ENCODE data around the gene LTB4R2. TPM values are rescaled to one million over a fixed set of nuclear protein-coding genes. Genes with fewer than 3 reads are reported as not detected.
A peak's percentile ranks its signal among the peaks of the same experiment; 100 is the strongest.

Gene LTB4R2
- total and polyA plus RNA-seq, 11 donors, result 0.53 to 3.8 (median 1.6) TPM

DNA sequence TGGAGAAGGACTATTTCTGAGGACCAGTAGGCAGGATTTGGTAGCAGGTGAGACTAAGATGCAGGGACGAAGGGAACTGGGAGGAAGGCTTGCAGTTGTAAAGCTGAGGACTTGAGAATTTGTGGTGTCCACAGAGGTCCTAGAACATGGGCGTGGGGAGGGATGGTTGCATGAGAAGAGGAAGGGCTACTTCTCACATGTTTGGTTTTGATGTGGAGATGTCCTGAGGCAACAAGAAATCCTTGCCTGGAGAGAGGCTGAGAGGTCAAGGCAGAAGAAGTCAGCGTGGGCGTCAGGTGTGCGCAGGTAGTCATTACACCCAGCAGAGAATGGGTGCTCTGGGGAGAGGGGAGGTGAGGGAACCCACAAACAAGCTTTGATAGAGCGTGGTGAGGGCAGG is 32.9 kb upstream of the LTB4R2 start:
- no peaks in the 10 kb centered on the region for H3K27me3 ChIP-seq
- no peak for DNase-seq
- no peak for TF ChIP-seq POLR2A (IDR thresholded peaks at IDR 0.05)
- TF ChIP-seq, protein P1, sequence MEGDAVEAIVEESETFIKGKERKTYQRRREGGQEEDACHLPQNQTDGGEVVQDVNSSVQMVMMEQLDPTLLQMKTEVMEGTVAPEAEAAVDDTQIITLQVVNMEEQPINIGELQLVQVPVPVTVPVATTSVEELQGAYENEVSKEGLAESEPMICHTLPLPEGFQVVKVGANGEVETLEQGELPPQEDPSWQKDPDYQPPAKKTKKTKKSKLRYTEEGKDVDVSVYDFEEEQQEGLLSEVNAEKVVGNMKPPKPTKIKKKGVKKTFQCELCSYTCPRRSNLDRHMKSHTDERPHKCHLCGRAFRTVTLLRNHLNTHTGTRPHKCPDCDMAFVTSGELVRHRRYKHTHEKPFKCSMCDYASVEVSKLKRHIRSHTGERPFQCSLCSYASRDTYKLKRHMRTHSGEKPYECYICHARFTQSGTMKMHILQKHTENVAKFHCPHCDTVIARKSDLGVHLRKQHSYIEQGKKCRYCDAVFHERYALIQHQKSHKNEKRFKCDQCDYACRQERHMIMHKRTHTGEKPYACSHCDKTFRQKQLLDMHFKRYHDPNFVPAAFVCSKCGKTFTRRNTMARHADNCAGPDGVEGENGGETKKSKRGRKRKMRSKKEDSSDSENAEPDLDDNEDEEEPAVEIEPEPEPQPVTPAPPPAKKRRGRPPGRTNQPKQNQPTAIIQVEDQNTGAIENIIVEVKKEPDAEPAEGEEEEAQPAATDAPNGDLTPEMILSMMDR (IDR thresholded peaks at IDR 0.05), result no peak
- intact Hi-C loops (cut with DNase I), result no loop called here
- no peak for ATAC-seq
- no peaks in the 10 kb centered on the region for H3K36me3 ChIP-seq
- peaks cover 0 to 93% (median 16%) of the 10 kb centered on the region in 12 donors for H3K4me1 ChIP-seq
- 94 to 96% (median 95%) methylated on average over 6 of the region's 6 CpGs for WGBS, 4 donors
- H3K9me3 ChIP-seq, result no peaks in the 10 kb centered on the region
- no peak overlapping the region for H3K4me3 ChIP-seq
- peak overlapping the region in 1 of 12 donors; percentile 87 for H3K27ac ChIP-seq

DNA sequence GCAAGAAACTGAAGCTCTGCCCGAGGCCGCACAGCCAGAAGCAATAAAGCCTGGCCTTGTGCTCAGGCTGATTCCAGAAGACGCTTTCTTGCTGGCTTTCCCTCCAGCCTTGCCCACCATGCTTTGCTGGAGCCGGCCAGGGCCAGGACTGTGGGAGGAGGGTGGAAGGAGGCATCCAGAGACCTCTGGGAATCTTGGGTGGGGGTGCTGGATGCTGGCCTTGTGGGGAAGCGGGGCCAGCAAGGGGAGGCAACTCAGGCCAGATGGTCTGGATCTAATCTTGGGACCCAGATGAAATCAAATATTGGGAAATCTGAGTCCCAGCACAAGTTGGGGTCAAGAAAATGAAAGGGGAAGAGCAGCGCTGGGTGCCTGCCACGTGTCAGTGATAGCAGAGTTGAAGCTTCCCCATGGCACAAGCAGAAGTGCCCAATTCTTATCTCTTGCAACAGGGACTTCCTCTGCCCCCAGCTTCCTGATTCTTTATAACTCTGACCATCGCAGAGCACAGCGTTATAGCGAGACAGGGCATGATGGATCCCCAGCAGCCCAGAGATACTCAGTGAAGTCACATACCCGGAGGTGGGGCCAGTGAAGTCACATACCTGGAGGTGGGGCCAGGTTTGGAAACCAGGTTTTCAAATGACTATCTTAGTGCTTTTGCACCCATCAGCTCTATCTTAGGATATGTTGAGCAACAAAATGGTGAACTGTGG is 32.2 kb upstream of the LTB4R2 start:
- peak in 2 of 4 donors; percentile 21 to 30 for ATAC-seq
- H3K27ac ChIP-seq, result peak overlapping the region in 2 of 12 donors; percentile 41 to 87

DNA sequence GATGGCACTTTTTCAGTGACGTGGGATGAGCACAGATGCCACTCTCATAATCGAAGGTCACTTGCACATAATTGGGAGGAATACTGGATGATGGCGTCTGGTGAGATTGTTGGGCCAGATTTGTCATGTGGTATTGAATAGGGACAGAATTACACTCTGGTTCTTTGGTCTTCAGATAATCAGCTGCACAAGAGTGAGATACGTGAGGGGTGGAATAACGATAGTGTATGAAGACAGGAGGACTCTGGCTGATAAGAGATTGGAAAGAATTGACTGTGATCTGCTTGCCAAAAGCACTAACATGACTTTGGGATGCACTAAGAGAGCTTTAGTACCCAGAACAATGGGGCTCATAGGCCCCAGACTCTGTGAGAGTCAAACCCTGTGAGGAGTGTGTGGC is 31.5 kb upstream of the LTB4R2 start:
- Histone ChIP-seq H3K27ac (peak overlapping the region in 3 of 12 donors; percentile 72 to 87 (median 76)), H3K4me3 (no peak overlapping the region), H3K27me3 (no peaks in the 10 kb centered on the region), H3K4me1 (peaks cover 0 to 88% (median 15%) of the 10 kb centered on the region in 12 donors), H3K9me3 (no peaks in the 10 kb centered on the region), H3K36me3 (no peaks in the 10 kb centered on the region)
- 63 to 70% (median 68%) methylated on average over 5 of the region's 5 CpGs for WGBS, 4 donors
- intact Hi-C loops (cut with DNase I), result no loop called here
- TF ChIP-seq, protein P1 (IDR thresholded peaks at IDR 0.05), result no peak
- no peak for TF ChIP-seq POLR2A (IDR thresholded peaks at IDR 0.05)
- DNase-seq, result no peak
- no peak for ATAC-seq

More for the DNA sequence above, 32.2 kb upstream of the LTB4R2 start:
- Histone ChIP-seq H3K4me3 (no peak overlapping the region), H3K27me3 (no peaks in the 10 kb centered on the region), H3K4me1 (peaks cover 0 to 93% (median 15%) of the 10 kb centered on the region in 12 donors), H3K36me3 (no peaks in the 10 kb centered on the region), H3K9me3 (no peaks in the 10 kb centered on the region)
- DNase-seq, result peak in 1 of 5 donors; percentile 48
- WGBS, 4 donors, result 79 to 83% (median 81%) methylated on average over 10 to 11 of the region's 11 CpGs
- TF ChIP-seq, protein P1 (IDR thresholded peaks at IDR 0.05), result no peak
- TF ChIP-seq POLR2A (IDR thresholded peaks at IDR 0.05), result no peak
- intact Hi-C loops (cut with DNase I), result no loop called here

DNA sequence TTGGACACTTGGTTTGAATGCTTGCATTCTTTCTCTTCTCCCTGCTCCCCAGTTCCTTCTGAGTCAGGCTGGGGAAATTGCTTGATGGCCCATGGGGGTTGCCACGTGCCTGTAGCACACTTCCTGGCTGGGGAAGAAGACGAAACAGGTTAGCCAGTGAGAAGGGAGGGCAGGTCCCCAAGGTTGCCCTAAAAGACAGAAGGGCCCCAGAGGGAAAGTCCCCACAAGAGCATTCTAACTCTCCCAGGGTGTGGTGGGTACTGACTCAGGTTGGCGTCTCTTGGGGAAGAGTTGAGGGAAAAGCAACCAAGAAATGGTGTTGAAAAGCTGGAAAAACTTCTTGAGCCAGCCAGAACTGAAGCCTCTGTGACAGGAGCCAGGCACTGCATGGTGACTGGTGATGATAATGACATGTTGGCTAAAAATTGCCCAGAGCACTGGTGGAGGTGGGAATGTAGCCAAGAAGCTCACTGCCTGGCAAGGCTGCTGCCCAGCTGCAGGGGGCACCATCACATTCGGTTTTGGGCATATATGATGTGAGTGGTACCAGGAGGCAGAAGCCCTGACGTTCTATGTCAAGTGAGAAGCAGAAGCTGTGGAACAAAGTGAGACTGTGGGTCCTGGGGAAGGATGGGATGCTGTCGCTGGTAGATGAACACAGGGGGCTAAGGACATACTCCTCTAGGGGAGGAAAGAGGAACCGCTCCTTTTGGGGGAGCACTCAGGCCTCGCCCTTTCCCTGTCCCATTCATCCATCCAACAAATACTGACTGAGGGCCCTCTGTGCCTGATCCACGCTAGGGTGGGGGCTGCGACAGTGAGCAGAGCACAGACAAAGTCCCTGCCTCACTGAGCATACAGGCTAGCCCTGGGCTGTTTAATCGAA is 30.4 kb upstream of the LTB4R2 start:
- DNase-seq (peak in 4 of 5 donors; percentile 60 to 81 (median 67)), ATAC-seq (peak; percentile 75 to 86 (median 80))
- Histone ChIP-seq H3K9me3 (no peaks in the 10 kb centered on the region), H3K36me3 (no peaks in the 10 kb centered on the region), H3K4me1 (peaks cover 0 to 77% (median 8%) of the 10 kb centered on the region in 12 donors), H3K4me3 (no peak overlapping the region), H3K27me3 (no peaks in the 10 kb centered on the region), H3K27ac (peak overlapping the region in 11 of 12 donors; percentile 41 to 87 (median 72))
- TF ChIP-seq, protein P1 (IDR thresholded peaks at IDR 0.05), result peak in 11 of 12 donors; percentile 32 to 68 (median 42)
- no peak for TF ChIP-seq POLR2A (IDR thresholded peaks at IDR 0.05)
- intact Hi-C loops (cut with DNase I), result no loop called here
- 58 to 66% (median 64%) methylated on average over 11 of the region's 11 CpGs for WGBS, 4 donors

All from heart left ventricle (tissue), 16 donors.